Natural killer cell (primary cell): ENCODE results near the gene C21orf91. TPM values are rescaled to one million over a fixed set of nuclear protein-coding genes. Genes with fewer than 3 reads are reported as not detected.

Experiments used
- ATAC-seq, 3 donors: fragments of 150-1000 bp in 2 of 3; fragments of 200-7000 bp in 1 of 3; cut with Tn5 transposase; 1 replicate in 1 of 3; 2 replicates in 2 of 3; pipeline ENCODE4 v1.10.0; 2021; ENCODE audit warnings: mild to moderate bottlenecking in 2 of 3, moderate library complexity in 2 of 3
- DNase-seq, 2 donors: peaks; one replicate each; pipeline versions ENCODE4 v3.0.0 to v3.0.0-alpha.2; 2013 to 2021; ENCODE audit warnings: mixed read lengths in 1 of 2
- H3K27ac ChIP-seq: one replicate; pipeline ENCODE4 v1.5.1; 2013; ENCODE audit warnings: mild to moderate bottlenecking, low read length
- H3K27me3 ChIP-seq: one replicate; pipeline ENCODE4 v1.6.1; 2013; ENCODE audit warnings: low read length; ENCODE audit not compliant: control insufficient read depth, insufficient read depth
- H3K36me3 ChIP-seq: one replicate; pipeline ENCODE4 v1.6.1; 2013; ENCODE audit warnings: low read length; ENCODE audit not compliant: control insufficient read depth, insufficient read depth
- H3K4me1 ChIP-seq: one replicate; pipeline ENCODE4 v1.6.1; 2013; ENCODE audit warnings: low read length; ENCODE audit not compliant: control insufficient read depth, insufficient read depth
- H3K4me3 ChIP-seq: one replicate; pipeline ENCODE4 v1.5.1; 2013; ENCODE audit warnings: low read length
- H3K9me3 ChIP-seq: one replicate; pipeline ENCODE4 v1.6.1; 2013; ENCODE audit warnings: low read length; ENCODE audit not compliant: control insufficient read depth, insufficient read depth
- H3K27ac Mint-ChIP-seq, 2 donors: one replicate each; pipeline ENCODE4 v1.8.0; 2022; ENCODE audit warnings: mild to moderate bottlenecking in 2 of 2, mixed read lengths in 2 of 2, moderate library complexity in 1 of 2
- H3K27me3 Mint-ChIP-seq, 2 donors: one replicate each; pipeline ENCODE4 v1.8.0; 2022; ENCODE audit warnings: low read depth in 2 of 2, mixed read lengths in 2 of 2
- H3K36me3 Mint-ChIP-seq: one replicate; pipeline ENCODE4 v1.8.0; 2022; ENCODE audit warnings: mixed read lengths
- H3K4me1 Mint-ChIP-seq, 2 donors: one replicate each; pipeline ENCODE4 v1.8.0; 2022; ENCODE audit warnings: mixed read lengths in 2 of 2
- H3K4me3 Mint-ChIP-seq: one replicate; pipeline ENCODE4 v1.8.0; 2022; ENCODE audit warnings: mild to moderate bottlenecking, moderate library complexity, mixed read lengths
- H3K9me3 Mint-ChIP-seq, 2 donors: one replicate each; pipeline ENCODE4 v1.8.0; 2022; ENCODE audit warnings: mixed read lengths in 2 of 2
- WGBS: methylation state at CpG from one replicate; pipeline ENCODE4 v1.1.7; 2013; ENCODE audit warnings: missing lambda C conversion rate; ENCODE audit not compliant: insufficient coverage; 5-methylcytosine and 5-hydroxymethylcytosine counted together
- intact Hi-C: fragments of 100-400 bp; cut with micrococcal nuclease; formaldehyde crosslinking; loops from one replicate; pipeline ENCODE4 v1.14.2; 2022
- total RNA-seq, 4 donors: library from RNA; stranded (reverse); fragments of 120-200 nt in 1 of 4; gene quantifications; one replicate each; pipeline versions ENCODE4 v1.2.3 to v1.2.4, GENCODE V29; 2013 to 2022
- TF ChIP-seq, protein P1 (sequence below): fragments of 200-600 bp; IDR thresholded peaks from one replicate; pipeline ENCODE4 v1.8.0; 2022; ENCODE audit warnings: antibody characterized with exemption

C21orf91 gene
- 10 to 100 TPM; 40.9 to 59.4 (median 46.4) TPM for total RNA-seq
- 41.3 TPM for total RNA-seq (2013)

DNA sequence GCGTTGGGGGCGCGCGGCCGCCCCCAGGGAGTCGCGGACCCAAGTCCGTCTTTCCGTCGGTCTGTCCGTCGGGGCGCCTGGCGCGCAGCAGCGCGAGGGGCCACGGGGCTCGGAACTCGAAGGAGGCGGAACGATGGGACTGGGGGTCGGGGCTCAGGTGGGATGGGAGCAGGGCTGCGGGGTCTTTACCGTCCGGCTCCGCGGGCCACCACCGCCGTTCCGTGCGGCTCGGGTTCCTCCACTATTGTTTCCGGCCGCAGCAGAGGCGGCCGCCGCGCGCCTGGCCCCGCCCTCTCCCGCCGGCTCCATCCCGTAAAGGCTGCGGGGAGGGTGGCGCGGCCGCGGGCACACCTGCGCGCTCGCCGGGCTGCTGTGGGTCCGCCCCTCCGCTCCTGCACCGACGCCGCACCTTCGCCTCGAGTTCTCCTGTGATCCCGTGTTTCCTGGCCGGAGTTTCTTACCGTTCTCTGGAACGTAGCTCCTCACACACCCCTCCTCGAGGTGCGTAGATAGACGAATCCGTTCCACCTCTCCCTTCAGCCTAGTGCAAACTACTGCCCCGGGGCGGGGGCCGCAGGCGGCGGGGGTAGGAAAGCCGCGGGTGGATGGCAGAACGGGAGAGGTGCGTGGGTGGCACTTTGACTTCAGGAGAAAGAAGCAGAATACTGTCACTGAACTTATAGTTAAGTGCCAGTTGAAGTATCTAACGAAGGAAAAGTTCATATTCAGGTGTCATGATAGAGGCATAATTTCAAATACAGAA is at the start of gene C21orf91:
Gene C21orf91 (minus strand): TSS at position 243 of the 763 bp plus-strand sequence. CDS start 1,038 bp downstream, outside the sequence.
- peak within 1 kb of the TSS; percentile 92 for H3K4me3 Mint-ChIP-seq
- peaks cover 7% of the 10 kb centered on the region for H3K36me3 Mint-ChIP-seq
- Histone ChIP-seq H3K4me3 (peak within 1 kb of the TSS; percentile 72), H3K36me3 (peaks cover 7% of the 10 kb centered on the region), H3K27me3 (no peaks in the 10 kb centered on the region), H3K27ac (peak within 1 kb of the TSS; percentile 91), H3K4me1 (peaks cover 6% of the 10 kb centered on the region), H3K9me3 (no peaks in the 10 kb centered on the region)
- intact Hi-C loops: loop anchor here (2.0 to 10.0 kb wide), 3 partner anchors 34 to 206 kb away; partner anchors contain the start of gene BTG3
- no peaks in the 10 kb centered on the region for H3K27me3 Mint-ChIP-seq
- DNase-seq (peak; percentile 82 to 92), ATAC-seq (peak; percentile 87 to 94 (median 87))
- H3K27ac Mint-ChIP-seq: peak within 1 kb of the TSS; percentile 94 to 99
- TF ChIP-seq, protein P1, sequence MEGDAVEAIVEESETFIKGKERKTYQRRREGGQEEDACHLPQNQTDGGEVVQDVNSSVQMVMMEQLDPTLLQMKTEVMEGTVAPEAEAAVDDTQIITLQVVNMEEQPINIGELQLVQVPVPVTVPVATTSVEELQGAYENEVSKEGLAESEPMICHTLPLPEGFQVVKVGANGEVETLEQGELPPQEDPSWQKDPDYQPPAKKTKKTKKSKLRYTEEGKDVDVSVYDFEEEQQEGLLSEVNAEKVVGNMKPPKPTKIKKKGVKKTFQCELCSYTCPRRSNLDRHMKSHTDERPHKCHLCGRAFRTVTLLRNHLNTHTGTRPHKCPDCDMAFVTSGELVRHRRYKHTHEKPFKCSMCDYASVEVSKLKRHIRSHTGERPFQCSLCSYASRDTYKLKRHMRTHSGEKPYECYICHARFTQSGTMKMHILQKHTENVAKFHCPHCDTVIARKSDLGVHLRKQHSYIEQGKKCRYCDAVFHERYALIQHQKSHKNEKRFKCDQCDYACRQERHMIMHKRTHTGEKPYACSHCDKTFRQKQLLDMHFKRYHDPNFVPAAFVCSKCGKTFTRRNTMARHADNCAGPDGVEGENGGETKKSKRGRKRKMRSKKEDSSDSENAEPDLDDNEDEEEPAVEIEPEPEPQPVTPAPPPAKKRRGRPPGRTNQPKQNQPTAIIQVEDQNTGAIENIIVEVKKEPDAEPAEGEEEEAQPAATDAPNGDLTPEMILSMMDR: no peak
- WGBS: under 1% methylated on average over 76 of the region's 78 CpGs
- peaks cover 36 to 37% of the 10 kb centered on the region in 2 donors for H3K4me1 Mint-ChIP-seq
- H3K9me3 Mint-ChIP-seq: no peaks in the 10 kb centered on the region

DNA sequence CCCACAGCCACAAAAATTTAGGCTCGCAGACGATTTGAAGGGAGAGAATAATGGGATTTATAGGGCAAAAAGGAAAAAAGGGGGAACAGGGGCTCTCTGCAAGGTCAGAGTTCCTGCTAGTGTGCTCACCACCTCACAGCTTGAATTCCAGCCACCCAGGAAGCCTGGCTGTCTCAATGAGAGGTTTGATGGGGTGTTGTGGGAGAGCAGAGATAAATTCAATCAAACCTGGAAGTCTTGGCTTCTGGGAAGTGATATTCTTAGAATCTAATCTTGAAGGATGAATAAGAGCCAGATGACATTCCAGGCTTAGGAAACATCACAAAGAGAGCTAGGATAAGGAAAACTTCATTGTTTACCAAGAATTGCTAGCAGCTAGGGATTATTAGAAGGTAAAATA is 47.4 kb upstream of the C21orf91 start:
- intact Hi-C loops: no loop called here
- H3K4me1 ChIP-seq: no peaks in the 10 kb centered on the region
- no peaks in the 10 kb centered on the region for H3K36me3 Mint-ChIP-seq
- H3K9me3 ChIP-seq: no peaks in the 10 kb centered on the region
- TF ChIP-seq, protein P1: no peak
- H3K4me3 Mint-ChIP-seq: no peak overlapping the region
- WGBS: 100% methylated on average over 2 of the region's 2 CpGs
- H3K27ac ChIP-seq: no peak overlapping the region
- no peaks in the 10 kb centered on the region for H3K36me3 ChIP-seq
- no peaks in the 10 kb centered on the region for H3K9me3 Mint-ChIP-seq
- H3K27me3 Mint-ChIP-seq: peaks cover 6 to 12% of the 10 kb centered on the region in 2 donors
- H3K4me3 ChIP-seq: no peak overlapping the region
- H3K4me1 Mint-ChIP-seq: no peaks in the 10 kb centered on the region
- no peak for DNase-seq
- no peak overlapping the region for H3K27ac Mint-ChIP-seq
- H3K27me3 ChIP-seq: no peaks in the 10 kb centered on the region
- no peak for ATAC-seq

DNA sequence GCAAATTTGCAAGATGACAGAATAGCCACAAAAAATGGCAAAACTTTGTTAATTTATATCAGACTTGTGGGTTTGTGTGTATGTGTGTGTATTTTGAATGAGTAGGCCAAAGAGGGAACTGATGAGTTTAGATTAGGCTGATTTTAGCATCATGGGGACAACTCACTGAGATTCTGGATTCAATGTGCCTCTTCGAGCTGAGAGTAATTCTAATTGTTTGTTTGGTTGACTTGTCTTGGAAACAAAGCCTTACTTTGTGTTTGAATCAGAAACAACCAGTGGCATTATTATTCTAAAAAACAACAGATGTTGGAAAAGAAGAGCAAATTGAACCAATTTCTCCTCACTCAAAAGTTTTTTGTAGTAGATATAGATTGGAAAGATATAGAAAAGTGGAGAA is 40.5 kb upstream of the C21orf91 start:
- TF ChIP-seq, protein P1: no peak
- Mint-ChIP-seq H3K4me1 (peaks cover 4 to 6% of the 10 kb centered on the region in 2 donors), H3K27ac (no peak overlapping the region), H3K9me3 (no peaks in the 10 kb centered on the region), H3K4me3 (no peak overlapping the region), H3K27me3 (peaks cover 9 to 14% of the 10 kb centered on the region in 2 donors), H3K36me3 (no peaks in the 10 kb centered on the region)
- WGBS: 75% methylated on average over 1 of the region's 1 CpG
- Histone ChIP-seq H3K27me3 (no peaks in the 10 kb centered on the region), H3K9me3 (no peaks in the 10 kb centered on the region), H3K27ac (no peak overlapping the region), H3K36me3 (no peaks in the 10 kb centered on the region), H3K4me3 (no peak overlapping the region), H3K4me1 (no peaks in the 10 kb centered on the region)
- DNase-seq: no peak
- intact Hi-C loops: no loop called here
- ATAC-seq: no peak
